WTC11 (cell line): ENCODE measurements around the gene QRFP. TPM values are rescaled to one million over a fixed set of nuclear protein-coding genes. Genes with fewer than 3 reads are reported as not detected.
A peak's percentile ranks its signal among the peaks of the same experiment; 100 is the strongest.

Experiments used
- ATAC-seq: fragments of 200-7000 bp; cut with Tn5 transposase; 2 replicates; pipeline ENCODE4 v1.10.0; 2021; ENCODE audit warnings: mild to moderate bottlenecking, moderate library complexity
- CTCF ChIA-PET: fragments of 300-600 bp; sonication (Branson Sonifier 250); formaldehyde crosslinking; loops from one replicate; lab custom pipeline; 2021; ENCODE audit warnings: antibody characterized with exemption; lab: Charles Lee
- POLR2A ChIA-PET: fragments of 350-600 bp; sonication (Branson Sonifier 250); formaldehyde crosslinking; loops from one replicate; lab custom pipeline; 2021; ENCODE audit warnings: antibody characterized with exemption; lab: Charles Lee
- DNase-seq: peaks from one replicate; pipeline ENCODE4 v3.0.0; 2021; ENCODE audit warnings: low spot score
- H3K27ac Mint-ChIP-seq: 2 replicates; pipeline ENCODE4 v1.8.0; 2021; ENCODE audit warnings: mixed read lengths
- H3K27me3 Mint-ChIP-seq: 2 replicates; pipeline ENCODE4 v1.8.0; 2021; ENCODE audit warnings: low read depth, mild to moderate bottlenecking, moderate library complexity, mixed read lengths
- H3K36me3 Mint-ChIP-seq: 2 replicates; pipeline ENCODE4 v1.8.0; 2021; ENCODE audit warnings: mixed read lengths
- H3K4me1 Mint-ChIP-seq: 2 replicates; pipeline ENCODE4 v1.8.0; 2022; ENCODE audit warnings: mixed read lengths
- H3K4me3 Mint-ChIP-seq: 2 replicates; pipeline ENCODE4 v1.8.0; 2021; ENCODE audit warnings: mild to moderate bottlenecking, moderate library complexity, mixed read lengths
- H3K9me3 Mint-ChIP-seq: 2 replicates; pipeline ENCODE4 v1.8.0; 2021; ENCODE audit warnings: mixed read lengths
- CREM ChIP-seq: sonication (generic); formaldehyde crosslinking; IDR thresholded peaks from 2 replicates; pipeline ENCODE4 v1.8.1; 2022; ENCODE audit warnings: mild to moderate bottlenecking, missing genetic modification reagents, moderate library complexity
- GTF2I ChIP-seq: fragments of 250-450 bp; sonication (Bioruptor Pico); conservative IDR thresholded peaks from 2 replicates; pipeline ENCODE4 v1.4.0; 2021; ENCODE audit warnings: mild to moderate bottlenecking
- IRF2 ChIP-seq: sonication (generic); formaldehyde crosslinking; IDR thresholded peaks from 2 replicates; pipeline ENCODE4 v1.8.0; 2022; ENCODE audit warnings: low read depth, missing genetic modification reagents, borderline replicate concordance
- KAT7 ChIP-seq: sonication (generic); formaldehyde crosslinking; IDR thresholded peaks from 2 replicates; pipeline ENCODE4 v1.8.1; 2023; ENCODE audit warnings: missing genetic modification reagents, mild to moderate bottlenecking, borderline replicate concordance
- NR1H2 ChIP-seq: sonication (generic); formaldehyde crosslinking; IDR thresholded peaks from 2 replicates; pipeline ENCODE4 v1.9.0; 2021; ENCODE audit warnings: mild to moderate bottlenecking, moderate library complexity, missing genetic modification reagents
- NR2C2 ChIP-seq: sonication (generic); formaldehyde crosslinking; IDR thresholded peaks from 2 replicates; pipeline ENCODE4 v1.8.0; 2022; ENCODE audit warnings: mild to moderate bottlenecking, missing genetic modification reagents
- SMAD3 ChIP-seq: sonication (generic); formaldehyde crosslinking; IDR thresholded peaks from 2 replicates; pipeline ENCODE4 v1.8.0; 2022; ENCODE audit warnings: missing genetic modification reagents, mild to moderate bottlenecking, borderline replicate concordance
- SP1 ChIP-seq: sonication (generic); formaldehyde crosslinking; conservative IDR thresholded peaks from 2 replicates; pipeline ENCODE4 v1.8.1; 2022; ENCODE audit warnings: missing genetic modification reagents
- TEAD4 ChIP-seq: sonication (generic); formaldehyde crosslinking; IDR thresholded peaks from 2 replicates; pipeline ENCODE4 v1.8.0; 2022; ENCODE audit warnings: mild to moderate bottlenecking, missing genetic modification reagents
- total RNA-seq: library from RNA; stranded (reverse); gene quantifications from 3 replicates; pipeline ENCODE4 v1.2.3, GENCODE V29; 2021
- TF ChIP-seq, protein P1 (sequence below): fragments of 250-450 bp; sonication (Bioruptor Pico); IDR thresholded peaks from 2 replicates; pipeline ENCODE4 v1.9.0; 2021; ENCODE audit warnings: mild to moderate bottlenecking, borderline replicate concordance
- TF ChIP-seq, protein P2 (sequence below): sonication (generic); formaldehyde crosslinking; IDR thresholded peaks from 2 replicates; pipeline ENCODE4 v1.8.1; 2022; ENCODE audit warnings: mild to moderate bottlenecking, moderate library complexity, missing genetic modification reagents
- TF ChIP-seq, protein P3 (sequence below): sonication (generic); formaldehyde crosslinking; IDR thresholded peaks from 2 replicates; pipeline ENCODE4 v1.8.1; 2023; ENCODE audit warnings: mild to moderate bottlenecking, moderate library complexity, missing genetic modification reagents
- TF ChIP-seq, protein P4 (sequence below): sonication (generic); formaldehyde crosslinking; IDR thresholded peaks from 2 replicates; pipeline ENCODE4 v1.8.1; 2022; ENCODE audit warnings: mild to moderate bottlenecking, missing genetic modification reagents, moderate library complexity, borderline replicate concordance
- TF ChIP-seq, protein P5 (sequence below): fragments of 200-600 bp; IDR thresholded peaks from 2 replicates; pipeline ENCODE4 v1.8.0; 2022; ENCODE audit warnings: antibody characterized with exemption

QRFP gene
- total RNA-seq, 1 experiment from 2014 or later = not detected

DNA sequence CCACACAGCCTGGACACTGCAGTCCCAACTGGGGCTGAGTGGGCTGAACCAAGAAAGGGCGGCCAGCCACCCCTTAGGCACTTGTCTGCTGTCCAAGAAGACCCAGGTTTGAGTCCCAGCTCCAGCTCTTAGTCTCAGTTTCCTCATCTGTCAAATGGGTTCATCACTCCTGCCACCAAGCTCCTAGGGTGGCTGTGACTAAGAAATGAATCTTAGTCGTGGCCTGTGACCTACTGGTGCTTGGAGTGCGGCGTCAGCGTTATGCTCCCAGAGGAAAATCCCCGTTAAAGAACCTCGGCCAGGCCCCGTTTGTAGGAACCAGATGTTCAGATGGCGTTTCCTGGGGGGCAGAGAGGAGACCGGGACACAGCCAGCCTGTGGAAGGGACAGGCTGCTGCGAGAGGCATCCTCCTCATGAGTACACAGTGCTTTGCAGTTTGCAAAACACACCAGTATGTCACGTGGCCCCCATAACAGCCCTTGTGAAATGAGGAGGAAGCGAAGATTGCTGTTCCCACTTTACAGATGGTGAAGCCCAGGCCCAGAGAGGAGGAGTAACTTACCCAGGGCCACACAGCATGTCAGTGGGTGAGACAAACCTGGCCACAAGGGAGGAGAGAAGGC, 39.1 kb upstream of the QRFP start:
- Mint-ChIP-seq H3K27ac (no peak overlapping the region), H3K36me3 (no peaks in the 10 kb centered on the region), H3K4me1 (peaks cover 54% of the 10 kb centered on the region), H3K4me3 (no peak overlapping the region; the same call in 1 of the 2 replicates), H3K9me3 (no peaks in the 10 kb centered on the region), H3K27me3 (peaks cover 33% of the 10 kb centered on the region)
- TF ChIP-seq, protein P1, sequence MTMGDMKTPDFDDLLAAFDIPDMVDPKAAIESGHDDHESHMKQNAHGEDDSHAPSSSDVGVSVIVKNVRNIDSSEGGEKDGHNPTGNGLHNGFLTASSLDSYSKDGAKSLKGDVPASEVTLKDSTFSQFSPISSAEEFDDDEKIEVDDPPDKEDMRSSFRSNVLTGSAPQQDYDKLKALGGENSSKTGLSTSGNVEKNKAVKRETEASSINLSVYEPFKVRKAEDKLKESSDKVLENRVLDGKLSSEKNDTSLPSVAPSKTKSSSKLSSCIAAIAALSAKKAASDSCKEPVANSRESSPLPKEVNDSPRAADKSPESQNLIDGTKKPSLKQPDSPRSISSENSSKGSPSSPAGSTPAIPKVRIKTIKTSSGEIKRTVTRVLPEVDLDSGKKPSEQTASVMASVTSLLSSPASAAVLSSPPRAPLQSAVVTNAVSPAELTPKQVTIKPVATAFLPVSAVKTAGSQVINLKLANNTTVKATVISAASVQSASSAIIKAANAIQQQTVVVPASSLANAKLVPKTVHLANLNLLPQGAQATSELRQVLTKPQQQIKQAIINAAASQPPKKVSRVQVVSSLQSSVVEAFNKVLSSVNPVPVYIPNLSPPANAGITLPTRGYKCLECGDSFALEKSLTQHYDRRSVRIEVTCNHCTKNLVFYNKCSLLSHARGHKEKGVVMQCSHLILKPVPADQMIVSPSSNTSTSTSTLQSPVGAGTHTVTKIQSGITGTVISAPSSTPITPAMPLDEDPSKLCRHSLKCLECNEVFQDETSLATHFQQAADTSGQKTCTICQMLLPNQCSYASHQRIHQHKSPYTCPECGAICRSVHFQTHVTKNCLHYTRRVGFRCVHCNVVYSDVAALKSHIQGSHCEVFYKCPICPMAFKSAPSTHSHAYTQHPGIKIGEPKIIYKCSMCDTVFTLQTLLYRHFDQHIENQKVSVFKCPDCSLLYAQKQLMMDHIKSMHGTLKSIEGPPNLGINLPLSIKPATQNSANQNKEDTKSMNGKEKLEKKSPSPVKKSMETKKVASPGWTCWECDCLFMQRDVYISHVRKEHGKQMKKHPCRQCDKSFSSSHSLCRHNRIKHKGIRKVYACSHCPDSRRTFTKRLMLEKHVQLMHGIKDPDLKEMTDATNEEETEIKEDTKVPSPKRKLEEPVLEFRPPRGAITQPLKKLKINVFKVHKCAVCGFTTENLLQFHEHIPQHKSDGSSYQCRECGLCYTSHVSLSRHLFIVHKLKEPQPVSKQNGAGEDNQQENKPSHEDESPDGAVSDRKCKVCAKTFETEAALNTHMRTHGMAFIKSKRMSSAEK = no peak
- TF ChIP-seq GTF2I (CRISPR knock-in tag) (peak; percentile 72; the same call in 1 of the 2 replicates), KAT7 (CRISPR knock-in tag) (no peak)
- DNase-seq = no peak
- ATAC-seq = no peak
- CTCF ChIA-PET = interaction anchor here (0.8 to 3.9 kb wide), 9 partner anchors 9 to 235 kb away, joined by 3 to 21 read pairs (median 6); no protein-coding TSS in a partner anchor
- POLR2A ChIA-PET = no interaction called here

DNA sequence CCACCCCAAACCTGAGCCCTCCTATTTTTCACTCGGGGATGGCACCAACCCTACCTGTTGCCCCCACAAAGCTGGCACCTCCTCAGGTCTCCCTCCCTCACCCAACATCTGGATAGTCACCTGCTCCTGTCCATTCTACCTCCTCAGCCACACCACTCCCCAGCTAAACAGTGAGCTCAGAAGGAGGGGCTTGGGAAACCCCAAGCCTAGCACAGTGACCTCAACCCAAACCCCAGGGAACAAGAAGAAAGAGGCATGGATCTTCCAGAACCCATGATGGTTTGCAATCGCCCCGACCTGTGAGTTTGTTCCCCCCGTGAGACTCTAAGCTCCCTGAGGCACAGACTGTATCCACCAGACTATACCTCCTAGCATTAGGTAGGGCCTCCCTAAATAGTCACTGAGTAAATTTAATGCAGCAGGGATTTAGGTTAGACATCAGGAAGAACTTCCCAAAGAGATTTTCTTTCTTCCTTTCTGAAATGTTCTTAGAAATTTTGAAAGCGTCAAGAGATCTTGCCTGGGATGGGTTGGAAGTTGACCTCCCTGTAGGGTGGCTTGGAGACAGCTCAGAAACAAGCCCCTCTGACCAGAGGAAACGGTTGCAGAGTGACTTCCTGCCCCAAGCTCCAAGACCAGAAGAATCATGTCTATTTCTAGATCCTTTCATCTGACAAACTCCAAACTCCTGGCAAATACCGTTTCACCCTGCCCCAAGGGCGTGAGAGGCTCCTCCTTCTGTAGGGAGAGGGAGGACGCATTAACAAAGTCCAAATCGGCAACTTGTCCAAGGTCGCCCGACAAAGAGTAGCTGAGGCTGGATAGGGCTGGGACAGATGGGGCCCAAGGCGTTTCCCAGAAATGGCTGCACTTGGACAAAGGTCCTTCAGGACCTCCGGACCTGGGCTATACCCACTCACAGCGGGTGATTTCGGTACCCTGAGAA, 38.4 kb upstream of the QRFP start:
- CTCF ChIA-PET = interaction anchor here (1.0 to 3.9 kb wide), 7 partner anchors 16 to 68 kb away, joined by 3 to 21 read pairs (median 5); no protein-coding TSS in a partner anchor
- H3K27ac Mint-ChIP-seq = no peak overlapping the region
- H3K4me1 Mint-ChIP-seq = peaks cover 51% of the 10 kb centered on the region

DNA sequence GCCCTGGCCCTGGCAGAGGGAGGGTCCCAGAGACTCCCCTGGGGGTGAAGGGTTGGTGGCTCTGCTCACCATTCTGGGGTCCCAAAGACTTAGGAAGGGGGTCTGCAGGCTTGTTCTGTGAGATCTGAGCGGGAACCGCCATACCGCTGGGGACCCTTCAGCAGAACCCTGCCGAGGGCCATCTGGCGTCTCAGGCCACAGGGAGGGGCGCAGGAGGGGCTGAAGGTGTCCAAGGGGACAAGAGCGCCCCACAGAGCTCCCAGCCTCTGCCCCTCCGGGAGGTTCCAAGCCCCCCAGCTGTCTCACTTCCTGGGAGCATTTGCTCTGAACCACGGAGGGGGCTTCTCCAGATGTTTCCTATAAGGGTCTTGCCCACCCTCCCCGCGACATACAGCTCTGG, 37.6 kb upstream of the QRFP start:
- ChIA-PET CTCF (interaction anchor here (0.6 to 3.9 kb wide), 8 partner anchors 16 to 178 kb away, joined by 3 to 24 read pairs (median 3); no protein-coding TSS in a partner anchor), POLR2A (interaction anchor here (0.8 kb wide), 1 partner anchor 68 kb away, joined by 3 read pairs; no protein-coding TSS in a partner anchor)
- Mint-ChIP-seq H3K36me3 (no peaks in the 10 kb centered on the region), H3K4me1 (peaks cover 51% of the 10 kb centered on the region), H3K4me3 (no peak overlapping the region), H3K9me3 (no peaks in the 10 kb centered on the region), H3K27me3 (peaks cover 20% of the 10 kb centered on the region), H3K27ac (no peak overlapping the region)
- ATAC-seq (no peak), DNase-seq (no peak)
- TF ChIP-seq, protein P2, sequence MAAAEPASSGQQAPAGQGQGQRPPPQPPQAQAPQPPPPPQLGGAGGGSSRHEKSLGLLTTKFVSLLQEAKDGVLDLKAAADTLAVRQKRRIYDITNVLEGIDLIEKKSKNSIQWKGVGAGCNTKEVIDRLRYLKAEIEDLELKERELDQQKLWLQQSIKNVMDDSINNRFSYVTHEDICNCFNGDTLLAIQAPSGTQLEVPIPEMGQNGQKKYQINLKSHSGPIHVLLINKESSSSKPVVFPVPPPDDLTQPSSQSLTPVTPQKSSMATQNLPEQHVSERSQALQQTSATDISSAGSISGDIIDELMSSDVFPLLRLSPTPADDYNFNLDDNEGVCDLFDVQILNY (CRISPR knock-in tag) = no peak
- TF ChIP-seq NR1H2 (CRISPR knock-in tag) (no peak), TEAD4 (CRISPR knock-in tag) (no peak), SP1 (CRISPR knock-in tag) (no peak), SMAD3 (CRISPR knock-in tag) (no peak), IRF2 (CRISPR knock-in tag) (no peak), NR2C2 (CRISPR knock-in tag) (no peak)
- TF ChIP-seq, protein P3, sequence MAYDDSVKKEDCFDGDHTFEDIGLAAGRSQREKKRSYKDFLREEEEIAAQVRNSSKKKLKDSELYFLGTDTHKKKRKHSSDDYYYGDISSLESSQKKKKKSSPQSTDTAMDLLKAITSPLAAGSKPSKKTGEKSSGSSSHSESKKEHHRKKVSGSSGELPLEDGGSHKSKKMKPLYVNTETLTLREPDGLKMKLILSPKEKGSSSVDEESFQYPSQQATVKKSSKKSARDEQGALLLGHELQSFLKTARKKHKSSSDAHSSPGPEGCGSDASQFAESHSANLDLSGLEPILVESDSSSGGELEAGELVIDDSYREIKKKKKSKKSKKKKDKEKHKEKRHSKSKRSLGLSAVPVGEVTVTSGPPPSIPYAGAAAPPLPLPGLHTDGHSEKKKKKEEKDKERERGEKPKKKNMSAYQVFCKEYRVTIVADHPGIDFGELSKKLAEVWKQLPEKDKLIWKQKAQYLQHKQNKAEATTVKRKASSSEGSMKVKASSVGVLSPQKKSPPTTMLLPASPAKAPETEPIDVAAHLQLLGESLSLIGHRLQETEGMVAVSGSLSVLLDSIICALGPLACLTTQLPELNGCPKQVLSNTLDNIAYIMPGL (CRISPR knock-in tag) = no peak
- TF ChIP-seq, protein P4, sequence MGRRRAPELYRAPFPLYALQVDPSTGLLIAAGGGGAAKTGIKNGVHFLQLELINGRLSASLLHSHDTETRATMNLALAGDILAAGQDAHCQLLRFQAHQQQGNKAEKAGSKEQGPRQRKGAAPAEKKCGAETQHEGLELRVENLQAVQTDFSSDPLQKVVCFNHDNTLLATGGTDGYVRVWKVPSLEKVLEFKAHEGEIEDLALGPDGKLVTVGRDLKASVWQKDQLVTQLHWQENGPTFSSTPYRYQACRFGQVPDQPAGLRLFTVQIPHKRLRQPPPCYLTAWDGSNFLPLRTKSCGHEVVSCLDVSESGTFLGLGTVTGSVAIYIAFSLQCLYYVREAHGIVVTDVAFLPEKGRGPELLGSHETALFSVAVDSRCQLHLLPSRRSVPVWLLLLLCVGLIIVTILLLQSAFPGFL (CRISPR knock-in tag) = no peak
- TF ChIP-seq, protein P5, sequence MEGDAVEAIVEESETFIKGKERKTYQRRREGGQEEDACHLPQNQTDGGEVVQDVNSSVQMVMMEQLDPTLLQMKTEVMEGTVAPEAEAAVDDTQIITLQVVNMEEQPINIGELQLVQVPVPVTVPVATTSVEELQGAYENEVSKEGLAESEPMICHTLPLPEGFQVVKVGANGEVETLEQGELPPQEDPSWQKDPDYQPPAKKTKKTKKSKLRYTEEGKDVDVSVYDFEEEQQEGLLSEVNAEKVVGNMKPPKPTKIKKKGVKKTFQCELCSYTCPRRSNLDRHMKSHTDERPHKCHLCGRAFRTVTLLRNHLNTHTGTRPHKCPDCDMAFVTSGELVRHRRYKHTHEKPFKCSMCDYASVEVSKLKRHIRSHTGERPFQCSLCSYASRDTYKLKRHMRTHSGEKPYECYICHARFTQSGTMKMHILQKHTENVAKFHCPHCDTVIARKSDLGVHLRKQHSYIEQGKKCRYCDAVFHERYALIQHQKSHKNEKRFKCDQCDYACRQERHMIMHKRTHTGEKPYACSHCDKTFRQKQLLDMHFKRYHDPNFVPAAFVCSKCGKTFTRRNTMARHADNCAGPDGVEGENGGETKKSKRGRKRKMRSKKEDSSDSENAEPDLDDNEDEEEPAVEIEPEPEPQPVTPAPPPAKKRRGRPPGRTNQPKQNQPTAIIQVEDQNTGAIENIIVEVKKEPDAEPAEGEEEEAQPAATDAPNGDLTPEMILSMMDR = no peak

More for the DNA sequence above, 38.4 kb upstream of the QRFP start:
- ATAC-seq (no peak), DNase-seq (no peak)
- TF ChIP-seq GTF2I (CRISPR knock-in tag) (0 out of 2 replicates have a peak, but pooled peaks have one; percentile 13), CREM (CRISPR knock-in tag) (no peak)
- Mint-ChIP-seq H3K9me3 (no peaks in the 10 kb centered on the region), H3K4me3 (no peak overlapping the region), H3K27me3 (peaks cover 25% of the 10 kb centered on the region), H3K36me3 (no peaks in the 10 kb centered on the region)
- POLR2A ChIA-PET = interaction anchor here (0.8 kb wide), 1 partner anchor 68 kb away, joined by 3 read pairs; no protein-coding TSS in a partner anchor
